HG03354 (cell line): ENCODE results near the gene KDM6B.
A peak's percentile ranks its signal among the peaks of the same experiment; 100 is the strongest.
"Not testable (repeated sequence)": the region's sequence is repeated elsewhere in the genome, so short reads cannot be mapped to it uniquely, and the experiment has no call there.

ENCODE experiments used
- ATAC-seq: cut with Tn5 transposase; IDR thresholded peaks from one replicate; pipeline ENCODE4 v1.9.1; 2021; ENCODE audit warnings: mild to moderate bottlenecking; ENCODE audit not compliant: unreplicated experiment, poor library complexity, severe bottlenecking

The KDM6B gene

GRCh38 chr17:7833795-7834541 is at the start of gene KDM6B:
TSS of gene KDM6B (plus strand) at chr17:7834217. CDS start at chr17:7845555, 11,338 bp downstream.
- peak; percentile 53 for ATAC-seq

GRCh38 chr17:7786866-7787265 is 47.2 kb upstream of the KDM6B start:
- no peak for ATAC-seq

GRCh38 chr17:7789131-7789530 is 44.9 kb upstream of the KDM6B start:
- no peak for ATAC-seq

- ATAC-seq: no peak
Observed at GRCh38 chr17:7790150-7790549, 43.9 kb upstream of the KDM6B start.

- no peak for ATAC-seq
Observed at GRCh38 chr17:7792611-7793010, 41.4 kb upstream of the KDM6B start.

GRCh38 chr17:7794075-7794663 is 39.8 kb upstream of the KDM6B start:
- no peak for ATAC-seq

GRCh38 chr17:7797976-7798375 is 36.0 kb upstream of the KDM6B start:
- ATAC-seq: no peak

GRCh38 chr17:7798839-7799238 is 35.2 kb upstream of the KDM6B start:
- no peak for ATAC-seq

GRCh38 chr17:7803981-7804380 is 30.0 kb upstream of the KDM6B start:
- ATAC-seq: no peak

- ATAC-seq: no peak
Observed at GRCh38 chr17:7806587-7806986, 27.4 kb upstream of the KDM6B start.

GRCh38 chr17:7807206-7807605 is 26.8 kb upstream of the KDM6B start:
- ATAC-seq: no peak

- ATAC-seq: no peak
Observed at GRCh38 chr17:7809086-7809790, 24.8 kb upstream of the KDM6B start.

- ATAC-seq: not testable (repeated sequence)
Observed at GRCh38 chr17:7809791-7810343, 24.1 kb upstream of the KDM6B start.

GRCh38 chr17:7811251-7811650 is 22.8 kb upstream of the KDM6B start:
- no peak for ATAC-seq

GRCh38 chr17:7814969-7815368 is 19.0 kb upstream of the KDM6B start:
- ATAC-seq: no peak

GRCh38 chr17:7816926-7817642 is 16.9 kb upstream of the KDM6B start:
- ATAC-seq: no peak

- no peak for ATAC-seq
Observed at GRCh38 chr17:7817643-7817964, 16.4 kb upstream of the KDM6B start.

GRCh38 chr17:7818026-7818425 is 16.0 kb upstream of the KDM6B start:
- ATAC-seq: no peak

GRCh38 chr17:7818746-7819645 is 15.0 kb upstream of the KDM6B start:
- no peak for ATAC-seq
